GM19099 (cell line): ENCODE data around the gene SDF4.

Experiments
- POLR2A ChIP-seq: IDR thresholded peaks from 3 replicates; pipeline ENCODE4 v1.6.1; 2011; ENCODE audit warnings: low read depth; ENCODE audit not compliant: insufficient read length; ENCODE audit errors: extremely low read depth

SDF4 gene

GRCh38 chr1:1237874-1238701, 6.3 kb upstream of the SDF4 start:
- TF ChIP-seq POLR2A: no peak

DNA sequence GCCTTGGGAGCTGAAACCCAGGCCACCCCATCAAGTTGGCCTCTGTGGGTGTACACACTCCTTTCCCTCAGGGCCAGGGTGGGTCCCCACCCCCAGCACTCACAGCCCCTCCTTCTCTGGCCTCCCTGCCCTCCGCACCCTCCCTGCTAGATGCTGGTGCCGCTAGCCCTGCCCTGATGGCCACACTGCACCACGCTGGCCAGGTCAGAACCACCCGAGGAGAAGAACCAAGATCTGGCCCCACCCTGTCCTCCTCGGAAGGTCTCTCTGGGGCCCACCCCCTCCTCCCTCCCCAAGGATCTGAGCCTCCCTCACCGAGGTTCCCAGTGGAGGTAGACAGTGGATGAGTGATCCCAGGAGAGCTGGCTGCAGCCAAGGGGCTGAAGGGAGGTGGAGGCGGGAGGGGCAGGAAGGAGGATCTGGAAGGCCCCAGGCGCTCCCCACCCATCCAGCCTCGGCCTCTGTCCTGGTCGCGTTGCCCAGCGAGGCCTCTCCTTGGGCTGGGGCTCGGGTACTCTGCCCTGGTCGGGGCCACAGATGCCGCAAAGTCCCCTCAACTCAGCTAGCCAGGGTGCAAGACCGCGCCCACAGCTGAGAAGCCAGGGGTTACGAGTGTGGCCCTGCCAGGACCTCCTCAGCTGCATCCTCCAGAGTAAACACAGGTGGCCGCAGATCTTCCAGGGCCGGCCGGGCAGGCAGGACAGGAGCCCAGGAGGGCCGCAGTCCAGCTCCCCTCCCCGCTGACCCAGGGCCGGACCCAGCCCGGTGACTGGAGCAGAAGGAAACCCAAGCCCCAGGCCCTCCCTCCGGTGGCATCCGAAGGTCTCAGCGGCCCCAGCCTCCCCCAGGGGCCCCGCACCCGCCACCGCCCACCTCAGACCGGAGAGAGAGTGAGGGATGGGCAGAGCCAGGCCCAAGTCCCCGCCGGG, 5.4 kb upstream of the SDF4 start:
- no peak for TF ChIP-seq POLR2A

DNA sequence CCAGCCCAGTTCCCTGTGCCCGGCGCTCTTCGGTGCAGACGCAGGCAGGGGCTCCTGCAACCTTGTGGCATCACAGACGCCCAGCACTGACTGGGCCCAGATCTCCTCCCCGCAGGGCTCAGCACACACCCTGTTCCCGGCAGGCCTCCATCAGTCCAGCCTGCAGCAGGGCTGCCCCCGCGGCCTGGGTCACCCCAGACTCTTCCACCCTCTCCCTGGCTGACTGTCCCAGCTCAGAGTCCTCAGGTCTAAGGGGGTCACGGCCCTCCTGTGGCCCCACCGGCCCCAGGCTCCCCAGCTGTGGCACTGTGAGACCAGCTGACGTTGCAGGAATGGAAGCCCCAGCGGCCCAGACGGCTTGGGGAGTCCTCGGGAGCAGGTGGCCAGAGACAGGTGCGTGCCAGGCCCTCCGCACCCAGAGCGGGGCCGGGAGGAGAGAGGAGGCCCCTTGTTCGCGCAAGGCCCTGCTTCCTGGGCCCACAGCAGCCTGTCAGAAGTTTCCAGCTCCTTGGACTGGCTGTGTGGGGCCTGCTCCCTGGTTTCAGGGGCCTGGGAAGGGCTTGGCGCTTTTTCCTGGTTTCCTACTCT, 4.5 kb upstream of the SDF4 start:
- TF ChIP-seq POLR2A: no peak

- no peak for TF ChIP-seq POLR2A
These were observed 3.4 kb upstream of the SDF4 start for GRCh38 chr1:1235016-1235744.

DNA sequence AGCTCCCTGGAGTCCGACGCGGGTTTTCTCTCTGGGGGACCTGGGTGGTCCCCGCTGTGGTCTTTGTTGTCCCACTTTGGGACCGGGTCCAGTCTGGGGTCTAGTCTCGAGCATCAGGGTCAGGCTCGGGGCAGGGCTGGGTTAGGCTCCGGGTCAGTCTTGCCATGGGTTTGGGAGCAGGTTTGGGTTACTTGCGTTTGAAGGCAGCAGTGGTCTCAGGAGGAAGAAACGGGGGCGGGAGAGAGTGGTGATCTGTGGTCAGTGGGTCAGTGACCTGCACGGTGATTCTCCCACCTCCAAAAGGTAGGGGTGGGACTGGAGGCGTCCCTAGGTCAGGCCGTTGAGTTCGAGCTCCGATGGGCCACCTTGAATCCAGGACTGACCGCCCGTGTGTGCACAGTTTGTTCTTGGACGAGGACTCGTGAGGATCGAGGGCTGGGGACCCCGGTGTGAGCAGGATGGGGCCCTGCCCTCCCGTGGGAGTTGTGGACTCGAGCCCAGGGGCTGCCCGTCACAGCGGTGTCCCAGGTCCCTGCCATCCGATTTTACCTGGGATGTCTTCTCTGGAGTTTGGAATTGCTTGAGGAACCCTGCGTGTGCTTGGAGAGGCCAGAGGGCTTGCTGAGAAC, 2.5 kb upstream of the SDF4 start:
- TF ChIP-seq POLR2A: no peak

- TF ChIP-seq POLR2A: no peak
These were observed 1.7 kb upstream of the SDF4 start for GRCh38 chr1:1233567-1233892.

DNA sequence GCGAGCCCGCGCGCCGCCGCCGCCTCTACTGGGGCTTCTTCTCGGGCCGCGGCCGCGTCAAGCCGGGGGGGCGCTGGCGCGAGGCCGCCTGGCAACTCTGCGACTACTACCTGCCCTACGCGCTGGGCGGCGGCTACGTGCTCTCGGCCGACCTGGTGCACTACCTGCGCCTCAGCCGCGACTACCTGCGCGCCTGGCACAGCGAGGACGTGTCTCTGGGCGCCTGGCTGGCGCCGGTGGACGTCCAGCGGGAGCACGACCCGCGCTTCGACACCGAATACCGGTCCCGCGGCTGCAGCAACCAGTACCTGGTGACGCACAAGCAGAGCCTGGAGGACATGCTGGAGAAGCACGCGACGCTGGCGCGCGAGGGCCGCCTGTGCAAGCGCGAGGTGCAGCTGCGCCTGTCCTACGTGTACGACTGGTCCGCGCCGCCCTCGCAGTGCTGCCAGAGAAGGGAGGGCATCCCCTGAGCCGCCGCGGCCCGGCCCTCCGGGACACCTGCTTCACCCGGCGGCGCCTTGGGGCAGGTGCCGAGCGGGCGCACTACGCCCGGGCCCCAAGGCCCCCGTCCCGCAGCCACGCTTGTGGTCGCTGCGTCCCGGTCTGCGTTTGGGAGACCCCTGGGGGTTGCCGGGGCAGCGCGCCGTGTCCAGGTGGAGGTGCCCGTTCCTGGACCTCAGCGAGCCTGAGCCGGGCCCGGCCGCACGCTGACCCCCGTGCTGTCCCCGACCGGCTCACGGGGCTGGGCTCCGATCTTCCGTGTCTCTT, 1.2 kb upstream of the SDF4 start:
- no peak for TF ChIP-seq POLR2A

- TF ChIP-seq POLR2A: peak; percentile 69
These were observed 501 bp upstream of the SDF4 start, which contains the start of gene B3GALT6 for GRCh38 chr1:1232208-1232795. Gene B3GALT6, plus strand, starts transcription at chr1:1232237. Its CDS starts 42 bp downstream, at chr1:1232279.

DNA sequence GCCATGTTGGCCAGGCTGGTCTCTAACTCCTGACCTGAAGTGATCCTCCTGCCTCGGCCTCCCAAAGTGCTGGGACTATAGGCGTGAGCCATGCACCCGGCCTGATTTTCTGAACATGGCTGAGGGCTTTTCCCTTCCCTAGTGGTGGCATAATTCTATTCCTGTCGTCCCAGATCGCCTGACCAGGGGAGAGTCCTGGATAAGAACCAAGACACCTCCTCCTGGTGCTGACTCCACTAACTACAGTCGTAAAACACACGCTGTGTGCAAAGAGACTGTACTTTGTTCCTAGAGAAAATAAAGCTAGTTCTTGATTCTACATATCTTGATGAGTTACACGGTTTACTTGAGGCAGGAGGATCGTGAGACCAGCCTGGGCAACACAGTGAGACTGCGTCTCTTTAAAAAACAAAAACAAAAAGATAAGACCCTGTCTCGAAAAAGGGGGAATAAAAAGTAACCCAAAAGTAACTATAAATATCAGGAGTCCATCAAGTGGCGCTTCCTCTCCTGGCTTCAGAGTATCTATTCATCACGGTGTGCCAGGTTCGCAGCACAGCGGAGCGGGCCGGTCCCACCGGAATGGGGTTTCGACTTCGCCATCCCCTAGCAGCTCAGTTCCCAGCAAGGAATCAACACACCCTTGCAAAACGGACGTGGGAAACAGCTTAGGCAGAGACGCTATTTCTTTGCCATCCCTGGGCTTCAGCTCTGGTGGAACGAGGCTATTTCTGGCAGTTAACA, 973 bp downstream of the SDF4 start:
- no peak for TF ChIP-seq POLR2A

DNA sequence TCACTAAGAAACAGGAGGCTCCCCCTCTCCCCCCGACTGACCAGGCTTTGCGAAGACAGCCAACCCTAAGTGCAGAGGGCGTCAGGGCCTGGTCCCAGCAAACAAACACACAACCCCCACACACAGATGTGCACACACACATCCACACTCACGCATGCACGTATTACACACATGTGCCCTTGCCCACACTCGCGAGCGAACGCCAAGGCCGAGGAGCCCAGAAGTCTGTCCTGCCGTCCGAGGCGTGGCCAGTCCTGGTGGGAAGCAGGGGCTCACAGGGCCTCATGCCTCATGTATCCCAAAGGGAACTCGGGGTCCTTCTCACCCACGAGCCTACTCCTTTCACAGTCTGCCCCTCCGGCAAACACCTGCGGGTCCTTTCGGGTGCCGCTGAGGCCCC, 2.0 kb downstream of the SDF4 start:
- TF ChIP-seq POLR2A: no peak

GRCh38 chr1:1228596-1229321, 3.0 kb downstream of the SDF4 start:
- TF ChIP-seq POLR2A: no peak

DNA sequence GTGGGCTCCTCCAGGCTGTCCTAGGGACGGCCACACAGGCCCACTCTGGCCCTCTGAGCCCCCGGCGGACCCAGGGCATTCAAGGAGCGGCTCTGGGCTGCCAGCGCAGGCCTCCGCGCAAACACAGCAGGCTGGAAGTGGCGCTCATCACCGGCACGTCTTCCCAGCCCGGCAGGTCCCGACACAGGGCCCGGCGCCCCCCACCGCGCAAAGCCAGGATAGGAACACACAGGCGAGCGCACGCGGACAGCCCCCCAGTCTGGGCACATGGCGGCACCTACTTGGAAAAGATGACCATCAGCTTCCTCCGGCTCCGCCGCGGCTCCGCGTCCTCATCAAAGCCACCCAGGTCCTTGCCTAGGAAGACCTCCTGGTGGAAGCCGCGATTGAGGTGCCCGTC, 3.6 kb downstream of the SDF4 start:
- no peak for TF ChIP-seq POLR2A

- TF ChIP-seq POLR2A: no peak
These were observed 4.4 kb downstream of the SDF4 start for GRCh38 chr1:1227386-1227785.
